ENCODE results near the gene LMNA. TPM values are rescaled to one million over a fixed set of nuclear protein-coding genes. Genes with fewer than 3 reads are reported as not detected.

LMNA gene
- total and polyA plus RNA-seq, 10 of the 15 experiments (the other 5 are each of a cell fraction or from before 2014, with no cell fraction given) = 0.42 to 334 (median 81.1) TPM

- peak; percentile 14; the same call in 1 of the 2 replicates for TF ChIP-seq POLR2AphosphoS5 (IDR thresholded peaks at IDR 0.05; ENCODE audit: low read length)
- TF ChIP-seq CEBPZ (IDR thresholded peaks at IDR 0.05; ENCODE audit: low read depth, low read length) = no peak
- peak; percentile 98 for TF ChIP-seq CBFB (IDR thresholded peaks at IDR 0.05; ENCODE audit: low read depth)
- TF ChIP-seq ZBTB40 (IDR thresholded peaks at IDR 0.05; ENCODE audit: borderline replicate concordance) = peak; percentile 70; the same call in 1 of the 2 replicates
- no peak for TF ChIP-seq PML (IDR thresholded peaks at IDR 0.05; ENCODE audit: low read length)
- peak; percentile 86 for TF ChIP-seq KLF5 (IDR thresholded peaks at IDR 0.05; ENCODE audit: partially characterized antibody)
- no peak for TF ChIP-seq EZH2 (IDR thresholded peaks at IDR 0.05; ENCODE audit: borderline replicate concordance, control insufficient read depth, low read depth, low read length)
- TF ChIP-seq YBX1 (IDR thresholded peaks at IDR 0.05) = no peak
- no peak for TF ChIP-seq SIX5 (IDR thresholded peaks at IDR 0.05; ENCODE audit: low read depth, low read length, severe bottlenecking)
- no peak for TF ChIP-seq MTA3 (IDR thresholded peaks at IDR 0.05; ENCODE audit: borderline replicate concordance, low read length)
- TF ChIP-seq SMAD5 (IDR thresholded peaks at IDR 0.05; ENCODE audit: low read depth) = no peak
- TF ChIP-seq BHLHE40 (IDR thresholded peaks at IDR 0.05; ENCODE audit: borderline replicate concordance in 1 of 2, low read depth in 2 of 2, low read length in 1 of 2) = peak; percentile 79 to 84
- TF ChIP-seq, protein P1, sequence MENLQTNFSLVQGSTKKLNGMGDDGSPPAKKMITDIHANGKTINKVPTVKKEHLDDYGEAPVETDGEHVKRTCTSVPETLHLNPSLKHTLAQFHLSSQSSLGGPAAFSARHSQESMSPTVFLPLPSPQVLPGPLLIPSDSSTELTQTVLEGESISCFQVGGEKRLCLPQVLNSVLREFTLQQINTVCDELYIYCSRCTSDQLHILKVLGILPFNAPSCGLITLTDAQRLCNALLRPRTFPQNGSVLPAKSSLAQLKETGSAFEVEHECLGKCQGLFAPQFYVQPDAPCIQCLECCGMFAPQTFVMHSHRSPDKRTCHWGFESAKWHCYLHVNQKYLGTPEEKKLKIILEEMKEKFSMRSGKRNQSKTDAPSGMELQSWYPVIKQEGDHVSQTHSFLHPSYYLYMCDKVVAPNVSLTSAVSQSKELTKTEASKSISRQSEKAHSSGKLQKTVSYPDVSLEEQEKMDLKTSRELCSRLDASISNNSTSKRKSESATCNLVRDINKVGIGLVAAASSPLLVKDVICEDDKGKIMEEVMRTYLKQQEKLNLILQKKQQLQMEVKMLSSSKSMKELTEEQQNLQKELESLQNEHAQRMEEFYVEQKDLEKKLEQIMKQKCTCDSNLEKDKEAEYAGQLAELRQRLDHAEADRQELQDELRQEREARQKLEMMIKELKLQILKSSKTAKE (IDR thresholded peaks at IDR 0.05; ENCODE audit: low read depth, poor library complexity, severe bottlenecking) = peak; percentile 98
- TF ChIP-seq RUNX3 (IDR thresholded peaks at IDR 0.05; ENCODE audit: low read length) = no peak
- TF ChIP-seq SMC3 (IDR thresholded peaks at IDR 0.05; ENCODE audit: borderline replicate concordance, low read length) = peak; percentile 97
- TF ChIP-seq, protein P2, sequence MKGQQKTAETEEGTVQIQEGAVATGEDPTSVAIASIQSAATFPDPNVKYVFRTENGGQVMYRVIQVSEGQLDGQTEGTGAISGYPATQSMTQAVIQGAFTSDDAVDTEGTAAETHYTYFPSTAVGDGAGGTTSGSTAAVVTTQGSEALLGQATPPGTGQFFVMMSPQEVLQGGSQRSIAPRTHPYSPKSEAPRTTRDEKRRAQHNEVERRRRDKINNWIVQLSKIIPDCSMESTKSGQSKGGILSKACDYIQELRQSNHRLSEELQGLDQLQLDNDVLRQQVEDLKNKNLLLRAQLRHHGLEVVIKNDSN (IDR thresholded peaks at IDR 0.05; ENCODE audit: borderline replicate concordance, extremely low read length, insufficient read depth, low read depth, low read length) = no peak
- TF ChIP-seq ZBED1 (IDR thresholded peaks at IDR 0.05; ENCODE audit: borderline replicate concordance) = peak; percentile 90; the same call in 1 of the 2 replicates
- peak; percentile 90 for TF ChIP-seq NR2F1 (conservative IDR thresholded peaks at IDR 0.05)
- TF ChIP-seq IKZF1 (conservative IDR thresholded peaks at IDR 0.05) = peak; percentile 98
- TF ChIP-seq HDAC6 (IDR thresholded peaks at IDR 0.05; ENCODE audit: unreplicated experiment) = no peak
These were observed 17.7 kb upstream of the LMNA start (continued) for GRCh38 chr1:156096640-156097391.

Measured in GM12878 (cell line).